Subcutaneous adipose tissue (tissue), 4 donors: ENCODE measurements around the gene PRKD1. TPM values are rescaled to one million over a fixed set of nuclear protein-coding genes. Genes with fewer than 3 reads are reported as not detected.

Experiments used
- total RNA-seq, 4 donors: library from RNA; depleted of rRNA; stranded (reverse); fragments of >200 nt; gene quantifications; one replicate each; pipeline ENCODE4 v1.1.0, GENCODE V29; 2016
- TF ChIP-seq, protein P1 (sequence below): fragments of 450-650 bp; IDR thresholded peaks from one replicate; pipeline ENCODE4 v1.5.1; 2016; ENCODE audit warnings: low read depth, mild to moderate bottlenecking, control low read depth, antibody characterized with exemption, moderate library complexity

PRKD1 gene
- total RNA-seq, 4 donors from 2014 or later = 7.8 to 19.4 (median 19.1) TPM

DNA sequence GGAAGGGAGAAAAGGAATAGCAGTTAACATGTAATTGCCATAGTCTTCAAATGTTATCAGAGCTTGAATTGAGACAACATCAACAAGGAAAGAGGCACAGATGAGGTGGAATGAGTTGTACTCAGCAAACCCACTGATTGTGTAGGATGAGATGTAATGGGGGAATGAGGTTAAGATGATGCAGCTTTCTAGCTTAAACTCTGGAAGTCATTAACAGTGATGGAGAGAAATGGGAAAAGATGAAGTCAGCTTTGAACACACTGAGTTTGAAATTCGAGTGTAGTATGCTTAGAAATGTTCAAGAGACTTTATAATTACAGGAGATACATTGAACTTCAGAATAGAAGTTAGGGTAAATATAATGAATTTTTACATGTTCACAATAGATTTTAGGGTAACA lies 106.9 kb downstream of the PRKD1 start:
- TF ChIP-seq, protein P1, sequence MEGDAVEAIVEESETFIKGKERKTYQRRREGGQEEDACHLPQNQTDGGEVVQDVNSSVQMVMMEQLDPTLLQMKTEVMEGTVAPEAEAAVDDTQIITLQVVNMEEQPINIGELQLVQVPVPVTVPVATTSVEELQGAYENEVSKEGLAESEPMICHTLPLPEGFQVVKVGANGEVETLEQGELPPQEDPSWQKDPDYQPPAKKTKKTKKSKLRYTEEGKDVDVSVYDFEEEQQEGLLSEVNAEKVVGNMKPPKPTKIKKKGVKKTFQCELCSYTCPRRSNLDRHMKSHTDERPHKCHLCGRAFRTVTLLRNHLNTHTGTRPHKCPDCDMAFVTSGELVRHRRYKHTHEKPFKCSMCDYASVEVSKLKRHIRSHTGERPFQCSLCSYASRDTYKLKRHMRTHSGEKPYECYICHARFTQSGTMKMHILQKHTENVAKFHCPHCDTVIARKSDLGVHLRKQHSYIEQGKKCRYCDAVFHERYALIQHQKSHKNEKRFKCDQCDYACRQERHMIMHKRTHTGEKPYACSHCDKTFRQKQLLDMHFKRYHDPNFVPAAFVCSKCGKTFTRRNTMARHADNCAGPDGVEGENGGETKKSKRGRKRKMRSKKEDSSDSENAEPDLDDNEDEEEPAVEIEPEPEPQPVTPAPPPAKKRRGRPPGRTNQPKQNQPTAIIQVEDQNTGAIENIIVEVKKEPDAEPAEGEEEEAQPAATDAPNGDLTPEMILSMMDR = no peak

DNA sequence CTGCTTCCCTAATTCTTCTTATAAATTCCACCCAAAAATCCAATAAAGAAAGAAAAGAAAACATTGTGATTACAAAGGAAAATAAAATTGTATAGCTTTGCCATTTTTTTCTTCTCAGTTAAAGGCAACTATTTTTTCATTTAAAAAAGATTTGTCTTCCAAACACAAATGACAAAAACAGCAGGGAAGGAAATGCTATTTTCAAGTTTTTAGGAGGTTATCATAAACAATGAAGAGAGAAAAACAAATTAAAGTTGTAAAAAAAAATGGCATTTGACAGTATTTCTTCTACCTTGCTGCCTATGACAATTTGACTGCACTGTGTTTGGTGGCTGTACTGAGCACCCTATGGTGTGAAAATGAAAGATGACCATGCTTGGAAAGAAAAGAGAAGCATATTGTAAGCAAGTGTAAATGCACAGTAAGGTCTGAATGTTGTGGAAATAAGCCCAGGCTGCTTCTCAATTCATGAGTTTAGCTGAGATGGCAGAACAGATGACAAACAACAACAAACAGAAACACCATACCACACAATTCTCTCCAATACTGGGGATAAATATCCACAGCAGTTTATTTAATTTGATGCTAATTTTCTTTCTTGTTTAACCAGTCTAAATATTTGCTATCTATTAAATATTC lies 109.8 kb downstream of the PRKD1 start:
- TF ChIP-seq, protein P1 = no peak

DNA sequence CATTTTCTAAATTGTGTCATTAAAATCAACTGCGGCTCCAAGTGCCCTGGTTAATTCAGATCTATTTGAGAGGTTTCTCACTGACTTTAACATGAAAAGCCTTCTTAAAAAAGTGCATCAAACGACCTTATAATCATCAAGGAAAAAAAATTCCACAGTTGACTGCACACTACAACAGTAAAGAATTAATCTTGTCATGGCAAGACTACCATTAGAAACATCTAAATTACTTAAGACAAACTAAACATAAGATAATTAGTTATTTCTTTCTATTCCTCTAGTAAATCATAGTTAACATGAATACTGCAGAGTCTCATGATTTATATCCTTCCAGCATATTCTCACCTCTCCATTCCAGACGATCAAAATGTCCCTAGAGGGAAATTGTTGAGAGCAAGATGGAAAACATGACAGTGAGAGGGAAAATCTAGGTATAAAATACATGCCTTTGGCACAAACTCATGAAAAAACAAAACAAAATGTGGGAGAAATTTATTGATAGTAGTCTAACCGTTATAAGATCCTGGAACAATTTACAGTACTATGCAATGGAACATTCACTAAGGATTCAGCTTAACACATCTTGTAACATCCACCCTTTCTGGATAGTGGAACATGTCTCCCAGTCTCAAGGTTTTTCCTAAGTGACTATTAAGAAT lies 112.5 kb downstream of the PRKD1 start:
- TF ChIP-seq, protein P1 = no peak

DNA sequence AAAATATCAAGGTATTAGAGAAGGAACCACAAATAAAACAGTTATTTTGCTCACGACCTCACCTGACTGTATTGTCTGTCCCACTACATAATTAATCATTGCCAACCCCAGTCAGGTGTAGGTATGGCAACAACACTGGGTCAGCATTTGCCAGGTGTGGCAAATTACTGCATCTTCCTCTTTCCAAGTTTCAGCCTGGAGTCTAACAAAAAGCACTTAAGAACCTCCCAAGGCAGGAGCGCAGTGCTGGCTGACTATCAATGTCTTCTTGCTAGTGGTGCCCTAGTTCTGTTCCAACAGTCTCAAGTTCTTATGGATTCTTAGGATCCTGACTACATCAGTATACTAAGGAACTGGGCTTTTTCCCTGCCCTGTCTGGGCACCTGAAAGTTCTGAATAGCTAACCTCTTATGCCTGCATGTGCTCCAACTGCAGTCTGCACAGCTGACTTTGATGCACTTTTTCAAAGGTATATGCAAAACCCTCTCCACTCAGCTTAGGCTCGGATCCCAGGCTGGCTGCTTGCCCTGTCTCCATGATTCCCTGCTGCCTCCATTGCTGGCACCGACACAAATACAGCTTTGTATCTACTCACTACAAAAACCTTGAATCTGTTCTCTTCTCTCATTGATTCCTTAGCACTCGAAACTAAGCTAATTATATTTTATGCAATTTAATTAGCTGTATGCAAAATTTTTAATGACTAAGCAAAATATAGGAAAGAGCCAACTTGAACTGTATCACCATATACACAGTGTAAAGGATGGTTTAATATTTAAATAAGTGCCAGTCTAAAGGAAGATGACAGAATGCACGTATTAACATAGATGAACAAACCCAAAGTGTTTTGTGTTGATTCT lies 113.3 kb downstream of the PRKD1 start:
- TF ChIP-seq, protein P1 = no peak

DNA sequence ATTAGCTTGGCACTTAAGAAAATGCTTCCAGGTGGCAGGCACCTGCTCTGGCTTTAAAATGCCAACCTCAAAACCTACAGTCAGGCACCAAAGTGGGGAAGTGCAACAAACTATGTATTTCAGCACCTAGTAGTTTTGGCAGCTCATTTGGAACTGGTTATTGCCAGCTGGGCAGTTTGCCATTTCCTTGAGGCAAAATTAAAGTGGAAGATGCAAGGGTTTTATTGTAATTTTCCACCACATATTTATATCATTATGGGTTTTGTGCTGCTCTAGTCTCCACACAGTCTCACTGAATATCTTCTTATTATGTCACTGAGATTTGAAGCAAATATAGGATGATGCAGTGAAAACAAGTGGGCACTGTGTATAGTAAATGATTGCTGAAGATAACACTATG lies 117.0 kb downstream of the PRKD1 start:
- TF ChIP-seq, protein P1 = no peak

DNA sequence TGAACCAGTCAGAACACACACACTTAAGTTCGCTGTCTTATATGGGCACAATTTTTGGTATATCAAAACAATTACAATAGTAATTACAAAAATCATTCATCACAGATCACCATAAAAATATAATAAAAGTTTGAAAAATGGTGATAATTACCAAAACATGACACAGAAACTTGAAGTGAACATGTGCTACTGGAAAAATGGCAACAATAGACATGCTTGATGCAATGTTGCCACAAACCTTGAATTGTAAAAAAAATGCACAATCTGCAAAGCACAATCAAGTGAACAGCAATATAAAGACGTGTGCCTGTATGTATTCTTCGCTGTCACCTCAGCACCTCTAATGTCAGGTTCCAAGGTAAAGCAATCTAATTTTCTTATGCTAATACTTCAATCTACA lies 117.6 kb downstream of the PRKD1 start:
- TF ChIP-seq, protein P1 = no peak

DNA sequence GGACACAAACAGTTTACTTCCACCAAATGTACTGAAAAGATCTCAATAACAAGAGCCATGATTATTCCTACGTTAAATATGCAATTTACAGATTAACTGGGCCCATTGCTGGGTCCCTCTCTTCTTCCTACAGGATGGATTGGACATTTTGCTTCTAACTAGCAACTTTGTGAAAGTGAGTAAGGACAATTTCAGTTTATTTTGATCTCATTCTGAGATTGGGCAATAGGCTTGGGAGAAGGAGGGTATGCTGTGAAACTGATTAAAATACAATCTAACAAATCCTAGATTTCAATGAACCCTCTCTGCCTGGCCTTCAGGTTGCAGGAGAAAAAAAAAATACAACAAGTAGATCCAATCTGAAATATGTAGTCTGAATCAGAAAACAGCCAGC lies 121.5 kb downstream of the PRKD1 start:
- TF ChIP-seq, protein P1 = no peak
